GM12873 (cell line): ENCODE data around the gene CCDC88B.
A peak's percentile ranks its signal among the peaks of the same experiment; 100 is the strongest.

ENCODE experiments used
- CTCF ChIP-seq: IDR thresholded peaks from 2 replicates; pipeline ENCODE4 v1.5.1; 2012; ENCODE audit warnings: low read depth, mild to moderate bottlenecking, moderate library complexity, low read length, control low read depth; ENCODE audit not compliant: insufficient read depth; ENCODE audit errors: missing control alignments

Gene CCDC88B

DNA sequence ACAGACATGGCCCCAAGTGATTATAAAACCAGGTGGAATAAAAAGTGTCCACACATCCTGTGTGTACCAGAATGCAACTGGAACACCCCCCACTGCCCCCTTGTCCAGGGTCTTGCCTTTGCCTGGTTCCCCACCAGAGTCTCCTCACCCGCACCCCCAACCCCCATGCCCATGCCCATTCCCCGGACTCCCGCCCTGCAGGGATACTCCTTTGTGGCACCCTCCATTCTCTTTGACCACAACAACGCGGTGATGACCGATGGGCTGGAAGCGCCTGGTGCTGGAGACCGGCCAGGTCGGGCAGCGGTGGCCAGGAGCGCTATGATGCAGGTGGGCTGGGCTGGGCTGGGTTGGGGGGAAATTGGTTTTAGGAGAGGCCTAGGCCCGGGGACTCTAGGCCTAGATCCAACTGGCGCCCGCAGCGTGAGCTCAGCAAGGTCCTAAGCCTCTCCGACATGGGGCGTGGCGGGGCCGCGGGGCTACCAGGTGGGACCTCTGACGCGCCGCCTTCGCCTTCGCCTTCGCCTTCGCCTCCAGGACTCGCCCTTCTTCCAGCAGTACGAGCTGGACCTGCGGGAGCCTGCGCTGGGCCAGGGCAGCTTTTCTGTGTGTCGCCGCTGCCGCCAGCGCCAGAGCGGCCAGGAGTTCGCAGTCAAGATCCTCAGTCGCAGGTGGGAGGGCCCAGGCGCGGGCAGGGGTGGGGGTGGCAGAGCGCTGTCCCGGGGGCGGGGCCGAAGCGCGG, 28.1 kb downstream of the CCDC88B start:
- TF ChIP-seq CTCF = no peak

DNA sequence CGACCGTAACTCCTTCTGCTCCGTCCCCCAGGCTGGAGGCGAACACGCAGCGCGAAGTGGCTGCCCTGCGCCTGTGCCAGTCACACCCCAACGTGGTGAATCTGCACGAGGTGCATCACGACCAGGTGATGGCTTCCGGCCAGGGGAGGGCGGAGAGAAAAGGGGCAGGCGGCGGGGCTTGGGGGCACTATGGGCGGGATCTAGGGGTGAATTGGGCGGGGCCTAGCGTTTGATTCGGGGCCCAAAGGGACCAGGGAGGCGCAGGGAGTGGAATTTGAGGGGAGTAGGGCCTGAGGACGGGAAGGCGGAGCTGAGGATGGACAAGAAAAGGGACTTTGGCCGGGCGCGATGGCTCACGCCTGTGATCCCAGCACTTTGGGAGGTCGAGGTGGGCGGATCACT, 28.7 kb downstream of the CCDC88B start:
- TF ChIP-seq CTCF = no peak

GRCh38 chr11:64369440-64370421, 29.7 kb downstream of the CCDC88B start:
- TF ChIP-seq CTCF = peak; percentile 27

- TF ChIP-seq CTCF = no peak
These were observed 31.2 kb downstream of the CCDC88B start for GRCh38 chr11:64371201-64371600.

- no peak for TF ChIP-seq CTCF
These were observed 32.0 kb downstream of the CCDC88B start for GRCh38 chr11:64372021-64372420.

GRCh38 chr11:64372802-64373597, 33.0 kb downstream of the CCDC88B start:
- TF ChIP-seq CTCF = no peak
